DMS79 (cell line): Measurements from ENCODE around the gene CEP41.

Experiments used
- DNase-seq: peaks from one replicate; lab custom pipeline; 2025; lab: John Stamatoyannopoulos, UW

CEP41 gene, protein sequence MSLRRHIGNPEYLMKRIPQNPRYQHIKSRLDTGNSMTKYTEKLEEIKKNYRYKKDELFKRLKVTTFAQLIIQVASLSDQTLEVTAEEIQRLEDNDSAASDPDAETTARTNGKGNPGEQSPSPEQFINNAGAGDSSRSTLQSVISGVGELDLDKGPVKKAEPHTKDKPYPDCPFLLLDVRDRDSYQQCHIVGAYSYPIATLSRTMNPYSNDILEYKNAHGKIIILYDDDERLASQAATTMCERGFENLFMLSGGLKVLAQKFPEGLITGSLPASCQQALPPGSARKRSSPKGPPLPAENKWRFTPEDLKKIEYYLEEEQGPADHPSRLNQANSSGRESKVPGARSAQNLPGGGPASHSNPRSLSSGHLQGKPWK

GRCh38 chr7:130440527-130441365 lies at the start of gene CEP41:
TSS of gene CEP41 (minus strand) at chr7:130441016. CDS start at chr7:130440966, 50 bp downstream.
- peak; percentile 98 for DNase-seq

GRCh38 chr7:130490311-130490791 lies 49.5 kb upstream of the CEP41 start:
- DNase-seq, result peak; percentile 39

DNA sequence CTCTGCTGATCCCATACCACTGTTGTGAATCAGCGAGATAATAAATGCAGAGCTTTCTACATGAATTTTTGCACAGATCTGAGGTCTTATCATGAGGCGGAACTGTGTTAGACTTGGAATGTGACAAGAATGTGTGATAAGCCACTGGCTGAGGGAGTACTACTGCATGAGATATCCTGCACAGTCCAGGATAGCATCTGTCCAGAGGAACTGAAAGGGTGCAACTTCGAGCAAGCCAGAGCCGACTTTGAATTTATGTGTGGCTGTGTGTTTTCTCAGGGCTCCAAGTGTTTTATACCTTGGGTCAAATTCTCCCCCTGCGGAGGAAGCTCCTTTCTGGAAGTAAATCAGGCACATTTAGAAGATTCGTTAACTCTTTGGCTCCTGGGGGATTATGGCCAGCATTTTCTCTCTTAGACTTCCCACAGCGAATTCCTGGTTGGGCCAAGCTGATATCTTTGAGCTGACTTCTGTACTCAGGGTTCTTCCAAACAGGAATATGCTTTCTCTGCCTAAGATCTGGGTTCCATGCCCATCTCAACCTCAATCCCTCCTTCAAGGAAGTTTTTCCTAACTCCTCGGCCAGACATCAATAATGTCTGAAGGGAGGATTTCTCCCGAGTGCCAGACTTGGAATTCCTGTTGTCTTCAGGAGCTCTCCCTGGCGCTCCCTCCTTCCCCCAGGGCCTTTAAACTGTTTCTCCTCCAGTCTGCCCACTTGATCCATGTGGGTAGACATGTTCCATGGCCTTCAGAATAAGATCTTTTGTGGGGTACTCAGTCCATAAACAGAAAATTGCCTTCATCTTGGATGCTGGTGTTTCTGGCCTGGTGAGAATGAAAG lies 48.5 kb upstream of the CEP41 start:
- DNase-seq, result no peak

DNA sequence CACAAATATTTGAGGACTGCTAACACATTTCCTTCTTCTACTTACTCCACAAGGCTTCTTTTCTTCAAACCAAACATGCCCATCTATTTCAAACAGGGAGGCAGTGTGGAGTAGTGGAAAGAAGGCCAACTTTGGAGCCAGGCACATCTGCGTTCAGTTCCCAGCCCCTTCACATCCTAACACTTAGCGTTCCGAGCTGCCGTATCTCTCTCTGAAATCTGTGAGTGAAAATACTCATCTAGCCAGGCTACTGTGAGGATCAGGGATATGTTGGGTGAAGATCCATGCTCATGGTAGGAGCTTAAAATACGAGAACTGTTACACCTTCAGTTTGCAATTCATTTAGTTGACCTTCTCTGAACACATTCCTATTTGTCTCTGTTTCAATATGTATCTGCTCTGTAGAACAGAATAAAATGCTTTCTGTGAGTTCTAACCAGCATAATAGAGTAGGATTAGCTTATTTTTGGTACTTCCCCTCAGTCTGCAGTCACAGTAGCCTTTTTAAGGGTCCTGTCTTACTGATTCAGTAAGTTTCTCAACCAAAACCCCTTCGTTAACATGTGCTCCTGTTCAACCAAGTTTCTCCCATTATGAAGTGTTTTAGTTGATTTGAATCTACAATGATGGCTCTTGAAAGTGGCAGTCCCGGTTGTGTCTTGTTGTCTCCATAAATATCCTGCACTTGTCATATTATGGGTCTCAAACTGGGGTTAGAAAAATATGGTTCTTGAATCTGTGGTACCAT lies 47.8 kb upstream of the CEP41 start:
- no peak for DNase-seq

- DNase-seq, result peak; percentile 47
Measured at GRCh38 chr7:130486954-130487436, 46.2 kb upstream of the CEP41 start.

DNA sequence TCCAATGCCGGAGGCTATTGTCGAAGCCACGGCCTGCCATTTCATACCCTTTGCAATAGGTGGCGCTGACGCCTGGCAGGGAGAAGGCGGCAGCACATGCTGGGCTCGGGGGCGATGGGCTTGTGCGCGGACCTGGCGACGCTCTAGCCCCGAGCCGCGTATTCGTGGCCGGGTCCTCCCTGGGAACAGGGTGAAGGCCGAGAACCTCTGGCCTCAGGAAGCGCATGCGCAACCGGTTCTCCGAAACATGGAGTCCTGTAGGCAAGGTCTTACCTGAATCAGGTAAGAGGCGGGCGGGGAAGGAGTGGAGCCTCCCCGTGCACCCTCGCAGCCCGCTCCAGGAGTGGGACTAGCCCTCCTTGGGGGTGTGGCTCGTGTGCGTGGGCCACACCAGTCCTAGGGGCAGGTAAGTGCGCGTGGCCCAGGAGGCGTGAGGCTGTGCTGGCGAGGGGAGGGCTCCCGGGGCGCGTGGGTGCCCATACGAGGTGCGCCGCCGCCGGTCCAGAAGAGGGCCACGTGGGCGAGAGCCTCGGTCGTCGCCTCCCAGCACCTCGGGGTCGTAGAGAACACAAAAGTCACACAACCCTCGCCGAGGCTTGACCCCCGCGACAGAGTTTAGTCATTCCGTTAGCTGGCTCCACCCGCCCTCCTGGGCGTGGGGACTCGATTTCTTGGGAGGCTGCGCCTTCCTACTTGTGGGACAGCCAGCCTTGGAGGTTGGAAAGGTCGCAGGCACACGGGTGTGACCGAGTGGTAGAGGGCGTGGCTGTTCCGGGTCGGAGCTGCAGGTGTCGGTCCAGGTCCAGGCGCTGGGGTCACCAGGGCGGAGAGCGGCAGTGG lies 45.5 kb upstream of the CEP41 start:
- peak; percentile 72 for DNase-seq

- DNase-seq, result no peak
Measured at GRCh38 chr7:130485734-130486113, 44.9 kb upstream of the CEP41 start.

- no peak for DNase-seq
Measured at GRCh38 chr7:130483031-130483430, 42.2 kb upstream of the CEP41 start.

DNA sequence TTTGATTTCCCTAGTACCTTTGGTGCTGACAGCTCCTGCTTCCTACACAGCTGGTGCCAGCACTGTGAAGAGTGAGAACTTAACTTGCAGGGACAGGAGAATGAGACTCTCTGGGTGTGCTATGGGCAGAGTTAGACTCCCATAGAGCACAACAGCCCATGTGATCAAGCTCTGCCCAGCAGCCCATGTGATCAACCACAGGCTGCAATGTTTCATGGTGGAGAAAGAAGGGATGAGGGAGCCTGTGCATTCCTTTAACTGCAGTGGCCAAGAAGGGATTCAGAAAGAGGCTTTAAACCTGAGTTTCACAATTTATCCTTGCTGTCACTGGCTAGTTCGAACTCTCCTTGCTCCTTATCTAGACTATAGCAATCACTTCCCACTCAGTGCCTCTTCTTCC lies 41.1 kb upstream of the CEP41 start:
- no peak for DNase-seq

DNA sequence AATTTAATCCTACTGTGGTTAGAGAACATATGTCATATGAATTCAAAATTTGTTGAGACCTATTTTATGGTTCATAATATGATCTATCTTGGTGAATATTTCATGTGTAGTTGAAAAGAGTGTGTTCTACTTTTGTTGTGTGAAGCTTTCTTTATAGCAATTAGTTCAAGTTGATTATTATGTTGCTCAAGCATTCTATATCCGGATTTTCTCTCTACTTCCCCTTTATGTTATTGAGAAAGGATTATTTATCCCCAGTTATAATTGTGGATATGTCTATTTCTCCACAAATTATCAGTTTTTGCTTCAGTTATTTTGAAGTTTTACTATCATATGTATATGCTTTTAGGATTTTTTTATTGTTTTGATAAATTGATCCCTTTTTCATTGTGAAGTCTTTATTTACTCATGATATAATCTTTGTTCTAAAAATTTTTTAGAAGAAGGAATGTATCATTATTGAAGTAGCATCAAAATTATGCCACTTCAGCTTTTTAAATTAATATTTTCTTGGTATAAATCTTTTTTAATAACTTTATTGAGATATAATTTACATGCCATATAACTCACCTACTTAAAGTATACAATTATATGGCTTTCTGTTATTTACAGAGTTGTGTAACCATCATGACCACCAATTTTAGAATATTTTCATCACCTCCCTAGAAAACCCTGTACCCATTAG lies 39.0 kb upstream of the CEP41 start:
- DNase-seq, result no peak

GRCh38 chr7:130478991-130479390 lies 38.2 kb upstream of the CEP41 start:
- no peak for DNase-seq

DNA sequence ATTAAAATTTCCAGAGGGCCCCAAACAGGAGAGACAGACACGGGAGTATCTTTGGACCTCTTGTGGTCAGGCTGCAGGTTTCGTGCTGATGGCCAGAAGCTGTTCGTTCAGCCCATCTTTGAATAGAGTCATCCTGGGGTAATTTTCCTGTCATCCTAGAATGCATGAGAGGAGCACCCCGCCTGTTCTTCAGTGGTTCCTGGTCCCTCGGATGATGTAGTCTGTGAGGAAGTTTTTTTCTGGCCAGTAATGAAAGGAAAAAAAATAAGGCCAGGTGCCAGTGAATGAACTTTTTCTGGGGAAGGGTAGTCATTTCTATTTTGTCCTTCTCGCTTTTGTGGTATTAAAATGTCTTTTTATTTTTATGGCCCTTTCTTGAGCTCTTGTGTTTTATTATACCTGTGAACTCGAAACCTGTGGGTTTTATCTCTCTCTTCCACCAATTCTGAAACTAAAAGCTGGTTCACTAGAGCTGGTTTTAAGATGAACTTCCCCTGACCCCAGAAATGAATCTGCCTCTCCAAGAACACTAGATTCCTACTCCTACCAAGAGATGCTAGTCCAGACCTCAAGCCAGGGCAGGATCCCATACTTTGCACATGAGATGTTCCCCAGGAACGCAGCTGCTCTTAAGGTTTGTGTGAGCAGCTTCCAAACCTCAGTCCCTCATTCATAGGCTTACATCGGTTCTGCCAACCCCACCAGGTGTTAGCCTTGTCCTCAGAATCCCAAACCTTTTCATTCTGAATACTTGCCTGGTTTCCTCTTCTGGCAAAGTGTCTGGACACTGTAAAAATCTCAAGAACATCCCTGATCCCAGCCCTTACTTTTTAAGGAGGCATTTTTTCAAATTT lies 35.7 kb upstream of the CEP41 start:
- DNase-seq, result no peak

GRCh38 chr7:130475776-130476175 lies 35.0 kb upstream of the CEP41 start:
- DNase-seq, result no peak

- DNase-seq, result no peak
Measured at GRCh38 chr7:130473876-130474275, 33.1 kb upstream of the CEP41 start.

- DNase-seq, result no peak
Measured at GRCh38 chr7:130473289-130473688, 32.5 kb upstream of the CEP41 start.

DNA sequence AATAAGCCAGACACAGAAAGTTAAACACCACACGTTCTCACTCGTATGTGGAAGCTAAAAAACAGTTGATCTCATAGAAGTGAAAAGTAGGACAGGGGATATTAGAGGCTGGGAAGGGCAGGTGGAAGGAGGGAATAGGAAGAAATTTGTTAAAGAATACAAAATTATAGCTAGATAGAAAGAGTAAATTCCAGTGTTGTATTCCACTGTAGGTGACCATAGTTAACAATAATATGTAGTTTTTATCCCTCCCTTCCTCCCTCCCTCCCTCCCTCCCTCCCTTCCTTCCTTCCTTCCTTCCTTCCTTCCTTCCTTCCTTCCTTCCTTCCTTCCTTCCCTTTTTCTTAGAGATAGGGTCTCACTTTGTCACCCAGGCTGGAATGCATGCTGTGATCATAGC lies 31.2 kb upstream of the CEP41 start:
- DNase-seq, result no peak

- DNase-seq, result no peak
Measured at GRCh38 chr7:130468612-130469011, 27.8 kb upstream of the CEP41 start.

DNA sequence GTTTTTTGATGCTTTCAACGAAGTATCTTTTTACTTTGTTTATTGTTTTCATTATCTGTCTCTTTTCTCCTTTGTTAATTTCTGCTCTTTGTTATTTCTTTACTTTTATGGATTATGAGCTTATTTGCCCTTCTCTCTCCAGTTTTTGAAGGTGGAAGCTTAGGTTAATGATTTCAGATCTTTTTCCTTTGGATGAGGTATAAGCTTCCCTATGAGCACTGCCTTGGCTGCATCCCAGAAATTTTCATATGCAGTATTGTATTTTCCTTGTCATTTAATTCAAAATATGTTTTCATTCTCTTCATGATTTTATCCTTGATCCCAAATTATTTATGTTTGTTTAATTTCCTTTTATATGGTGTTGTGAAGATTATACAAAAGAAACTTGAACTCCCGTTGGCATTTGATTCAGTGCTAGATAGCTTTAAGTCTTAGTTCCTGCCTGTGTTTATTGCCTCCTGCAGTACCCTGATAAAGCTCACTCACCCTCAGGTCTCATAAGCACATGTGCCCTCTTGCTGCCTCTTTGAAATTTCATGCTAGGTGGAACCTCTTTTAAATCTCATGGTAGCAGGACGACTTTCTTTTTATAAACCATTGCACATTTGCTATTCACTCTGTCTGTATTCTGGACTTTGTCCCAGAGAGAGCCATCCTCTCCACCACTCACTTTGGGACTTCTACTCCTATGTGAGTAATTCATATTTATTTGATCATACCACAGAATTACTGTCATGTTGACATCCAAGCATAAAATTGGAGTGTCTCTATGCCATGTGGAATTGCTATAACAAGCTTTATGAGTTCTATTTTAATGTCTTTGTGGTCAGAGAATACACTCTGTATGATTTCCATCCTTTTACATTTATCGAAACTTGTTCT lies 23.0 kb upstream of the CEP41 start:
- peak; percentile 55 for DNase-seq
